ENCODE results near the gene TCP1.

The TCP1 gene

DNA sequence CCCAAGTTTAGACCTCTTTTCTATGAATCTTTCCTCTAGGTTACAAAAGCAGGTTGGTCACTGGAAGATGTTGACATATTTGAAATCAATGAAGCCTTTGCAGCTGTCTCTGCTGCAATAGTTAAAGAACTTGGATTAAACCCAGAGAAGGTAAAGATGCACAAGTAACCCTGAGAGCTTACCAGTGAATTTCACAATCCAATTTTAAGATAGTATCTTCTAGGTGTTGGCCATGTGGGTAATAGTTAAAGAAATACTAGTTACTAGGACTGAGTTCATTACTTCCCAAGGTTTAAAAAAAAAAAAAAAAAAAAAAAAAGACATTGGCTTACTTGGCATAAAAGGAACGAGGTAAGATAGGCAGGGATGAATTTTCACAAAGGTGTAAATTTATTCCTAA, 11.3 kb downstream of the TCP1 start:
- TF ChIP-seq, protein P1, sequence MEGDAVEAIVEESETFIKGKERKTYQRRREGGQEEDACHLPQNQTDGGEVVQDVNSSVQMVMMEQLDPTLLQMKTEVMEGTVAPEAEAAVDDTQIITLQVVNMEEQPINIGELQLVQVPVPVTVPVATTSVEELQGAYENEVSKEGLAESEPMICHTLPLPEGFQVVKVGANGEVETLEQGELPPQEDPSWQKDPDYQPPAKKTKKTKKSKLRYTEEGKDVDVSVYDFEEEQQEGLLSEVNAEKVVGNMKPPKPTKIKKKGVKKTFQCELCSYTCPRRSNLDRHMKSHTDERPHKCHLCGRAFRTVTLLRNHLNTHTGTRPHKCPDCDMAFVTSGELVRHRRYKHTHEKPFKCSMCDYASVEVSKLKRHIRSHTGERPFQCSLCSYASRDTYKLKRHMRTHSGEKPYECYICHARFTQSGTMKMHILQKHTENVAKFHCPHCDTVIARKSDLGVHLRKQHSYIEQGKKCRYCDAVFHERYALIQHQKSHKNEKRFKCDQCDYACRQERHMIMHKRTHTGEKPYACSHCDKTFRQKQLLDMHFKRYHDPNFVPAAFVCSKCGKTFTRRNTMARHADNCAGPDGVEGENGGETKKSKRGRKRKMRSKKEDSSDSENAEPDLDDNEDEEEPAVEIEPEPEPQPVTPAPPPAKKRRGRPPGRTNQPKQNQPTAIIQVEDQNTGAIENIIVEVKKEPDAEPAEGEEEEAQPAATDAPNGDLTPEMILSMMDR (IDR thresholded peaks at IDR 0.05; ENCODE audit: insufficient read depth, low read length, poor library complexity, severe bottlenecking), result no peak
- no peaks in the 10 kb centered on the region for H3K27me3 ChIP-seq (replicated peaks; ENCODE audit: control insufficient read depth, insufficient read depth, low read length)
- H3K36me3 ChIP-seq (ENCODE audit: control insufficient read depth, insufficient read depth, low read length), result peaks cover 25% of the 10 kb centered on the region
- no peak for DNase-seq (ENCODE audit: extremely low read depth, insufficient read length)
- no peak overlapping the region for H3K4me3 ChIP-seq (replicated peaks; ENCODE audit: low read depth, low read length)

DNA sequence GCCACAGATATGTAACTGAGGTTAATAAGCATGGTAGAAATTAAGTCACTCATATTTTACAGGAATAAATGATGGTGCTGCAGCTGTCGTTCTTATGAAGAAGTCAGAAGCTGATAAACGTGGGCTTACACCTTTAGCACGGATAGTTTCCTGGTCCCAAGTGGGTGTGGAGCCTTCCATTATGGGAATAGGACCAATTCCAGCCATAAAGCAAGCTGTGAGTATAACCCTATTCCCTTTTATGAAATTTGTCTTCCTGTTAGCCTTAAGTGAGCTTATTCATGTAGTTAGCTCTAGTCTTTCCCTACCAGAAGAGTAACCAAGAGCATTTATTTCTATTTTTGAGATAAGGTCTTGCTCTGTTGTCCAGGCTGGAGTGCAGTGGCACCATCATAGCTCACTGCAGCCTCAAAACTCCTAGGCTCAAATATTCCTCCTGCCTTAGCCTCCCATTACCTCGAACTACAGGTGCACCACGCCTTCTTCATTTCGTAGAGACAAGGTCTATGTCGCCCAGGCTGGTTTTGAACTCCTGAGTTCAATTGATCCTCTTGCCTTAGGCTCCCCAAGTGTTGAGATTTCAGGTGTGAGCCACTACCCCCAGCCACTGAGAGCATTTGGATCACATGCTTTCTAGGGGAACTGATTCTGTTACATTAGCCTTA, 12.0 kb downstream of the TCP1 start:
- Histone ChIP-seq H3K36me3 (ENCODE audit: control insufficient read depth, insufficient read depth, low read length) (peaks cover 17% of the 10 kb centered on the region), H3K27me3 (replicated peaks; ENCODE audit: control insufficient read depth, insufficient read depth, low read length) (no peaks in the 10 kb centered on the region), H3K4me3 (replicated peaks; ENCODE audit: low read depth, low read length) (no peak overlapping the region)
- TF ChIP-seq, protein P1 (IDR thresholded peaks at IDR 0.05; ENCODE audit: insufficient read depth, low read length, poor library complexity, severe bottlenecking), result no peak
- DNase-seq (ENCODE audit: extremely low read depth, insufficient read length), result no peak

DNA sequence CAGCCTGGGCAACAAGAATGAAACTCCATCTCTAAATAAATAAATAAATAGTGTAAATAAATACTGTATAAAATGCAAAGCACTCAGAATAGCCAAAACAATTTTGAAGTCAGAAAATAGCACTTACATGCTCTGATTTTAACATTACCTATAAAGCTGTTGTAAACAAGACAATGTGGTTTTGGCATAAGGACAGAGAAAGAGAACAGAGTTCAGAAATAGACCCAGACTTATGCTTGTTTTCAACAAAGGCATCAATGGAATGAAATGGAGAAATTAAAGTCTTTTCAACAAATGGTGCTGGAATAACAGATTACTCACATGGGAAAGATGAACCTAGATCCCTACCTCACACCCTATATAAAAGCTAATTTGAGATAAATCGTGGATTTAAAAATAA, 17.2 kb downstream of the TCP1 start:
- Histone ChIP-seq H3K36me3 (ENCODE audit: control insufficient read depth, insufficient read depth, low read length) (peaks cover 13% of the 10 kb centered on the region), H3K4me3 (replicated peaks; ENCODE audit: low read depth, low read length) (no peak overlapping the region), H3K27me3 (replicated peaks; ENCODE audit: control insufficient read depth, insufficient read depth, low read length) (no peaks in the 10 kb centered on the region)
- TF ChIP-seq, protein P1 (IDR thresholded peaks at IDR 0.05; ENCODE audit: insufficient read depth, low read length, poor library complexity, severe bottlenecking), result no peak
- no peak for DNase-seq (ENCODE audit: extremely low read depth, insufficient read length)

DNA sequence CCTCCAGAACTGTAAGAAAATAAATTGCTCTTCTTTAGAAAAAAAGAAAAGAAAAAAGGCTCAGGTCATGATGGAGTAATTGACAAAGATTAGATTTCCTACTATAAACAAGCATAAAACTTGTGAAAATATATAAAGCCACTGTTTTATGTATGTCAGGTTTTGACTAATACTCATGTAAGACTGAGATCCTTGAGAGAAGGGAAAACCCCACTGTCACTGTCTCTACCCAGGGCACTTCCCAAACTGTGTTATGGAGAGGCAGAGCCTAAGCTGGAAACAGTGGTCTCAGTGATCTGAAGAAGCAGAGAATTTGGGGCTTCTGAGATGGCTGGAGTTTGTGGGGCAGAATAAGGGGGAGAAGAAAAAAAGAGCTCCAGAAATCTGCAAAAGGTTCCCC, 19.9 kb downstream of the TCP1 start:
- DNase-seq (ENCODE audit: extremely low read depth, insufficient read length), result no peak
- peaks cover 11% of the 10 kb centered on the region for H3K36me3 ChIP-seq (ENCODE audit: control insufficient read depth, insufficient read depth, low read length)
- no peak overlapping the region for H3K4me3 ChIP-seq (replicated peaks; ENCODE audit: low read depth, low read length)
- TF ChIP-seq, protein P1 (IDR thresholded peaks at IDR 0.05; ENCODE audit: insufficient read depth, low read length, poor library complexity, severe bottlenecking), result no peak
- no peaks in the 10 kb centered on the region for H3K27me3 ChIP-seq (replicated peaks; ENCODE audit: control insufficient read depth, insufficient read depth, low read length)

DNA sequence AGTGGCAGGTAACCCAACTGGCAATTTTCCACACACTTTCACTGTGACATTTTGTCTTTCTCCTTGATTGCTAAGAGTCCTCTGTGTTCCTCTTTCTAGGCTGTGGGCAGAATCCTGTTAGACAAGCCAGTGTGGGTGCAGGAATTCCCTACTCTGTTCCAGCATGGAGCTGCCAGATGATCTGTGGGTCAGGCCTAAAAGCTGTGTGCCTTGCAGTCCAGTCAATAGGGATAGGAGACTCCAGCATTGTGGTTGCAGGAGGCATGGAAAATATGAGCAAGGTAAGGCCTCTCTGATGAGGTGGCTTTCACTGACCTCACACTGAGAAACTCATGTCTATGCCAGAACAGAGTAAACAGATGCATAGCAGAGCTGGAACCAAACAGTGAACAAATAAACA, 22.5 kb downstream of the TCP1 start:
- TF ChIP-seq, protein P1 (IDR thresholded peaks at IDR 0.05; ENCODE audit: insufficient read depth, low read length, poor library complexity, severe bottlenecking), result no peak
- DNase-seq (ENCODE audit: extremely low read depth, insufficient read length), result no peak
- Histone ChIP-seq H3K27me3 (replicated peaks; ENCODE audit: control insufficient read depth, insufficient read depth, low read length) (no peaks in the 10 kb centered on the region), H3K36me3 (ENCODE audit: control insufficient read depth, insufficient read depth, low read length) (peaks cover 13% of the 10 kb centered on the region), H3K4me3 (replicated peaks; ENCODE audit: low read depth, low read length) (no peak overlapping the region)

Measured in GM06990 (cell line).